K562 (cell line): Measurements from ENCODE around the gene IGFBP4. TPM values are rescaled to one million over a fixed set of nuclear protein-coding genes. Genes with fewer than 3 reads are reported as not detected.

Source experiments
- ATF7 ChIP-seq: fragments of 450-650 bp; IDR thresholded peaks from 2 replicates; pipeline ENCODE4 v1.7.1; 2014; ENCODE audit warnings: mild to moderate bottlenecking, moderate library complexity
- ELF2 ChIP-seq: fragments of 250-450 bp; sonication (Bioruptor Pico); IDR thresholded peaks from 2 replicates; pipeline ENCODE4 v1.5.0; 2021; ENCODE audit warnings: mild to moderate bottlenecking
- HDAC1 ChIP-seq, 2 experiments: fragments of 450-650 bp; IDR thresholded peaks; 2 replicates each; pipeline ENCODE4 v1.6.1; 2016 to 2017; ENCODE audit warnings: inconsistent platforms in 1 of 2, mild to moderate bottlenecking in 1 of 2, moderate library complexity in 1 of 2
- POLR2A ChIP-seq: fragments of 450-650 bp; conservative IDR thresholded peaks from 2 replicates; pipeline ENCODE4 v1.6.1; 2016
- POLR2H ChIP-seq: IDR thresholded peaks from 2 replicates; pipeline ENCODE4 v1.6.1; 2016; ENCODE audit warnings: missing genetic modification characterization, low read depth, mild to moderate bottlenecking, control low read depth, missing compliant biosample characterization, moderate library complexity
- ZNF121 ChIP-seq: sonication (generic); formaldehyde crosslinking; conservative IDR thresholded peaks from 2 replicates; pipeline ENCODE4 v1.8.0; 2022; ENCODE audit warnings: missing genetic modification reagents
- polyA plus RNA-seq, 8 experiments: library from polyadenylated mRNA; depleted of rRNA in 4 of 8; stranded (reverse) in 5 of 8; unstranded in 3 of 8; fragments of >200 nt; fragmentation: Nextera tagmentation in 2 of 8; fragmentation: Illumina TruSeq in 1 of 8; extraction: Ambion mirVana in 2 of 8; extraction: Trizol in 1 of 8; gene quantifications; 2 replicates each; pipeline versions ENCODE4 v1.2.1 to v1.2.3, GENCODE V29; 2011 to 2014; ENCODE audit warnings: inconsistent platforms in 1 of 8, missing spikeins in 1 of 8
- total RNA-seq, 7 experiments: library from RNA; depleted of rRNA in 6 of 7; stranded (reverse); fragments of >200 nt in 6 of 7; fragmentation: Illumina TruSeq in 2 of 7; extraction: Trizol in 2 of 7; gene quantifications; 2 replicates each; pipeline versions ENCODE4 v1.2.1 to v1.2.3, GENCODE V29; 2011 to 2021; ENCODE audit warnings: low replicate concordance in 1 of 7
- TF ChIP-seq, protein P1 (sequence below), 2 experiments: IDR thresholded peaks in 1 of 2; conservative IDR thresholded peaks in 1 of 2; 2 replicates each; pipeline ENCODE4 v1.6.1; 2016; ENCODE audit warnings: low read depth in 2 of 2, mild to moderate bottlenecking in 1 of 2, missing compliant biosample characterization in 1 of 2, missing genetic modification characterization in 1 of 2, moderate library complexity in 1 of 2
- TF ChIP-seq, protein P2 (sequence below): sonication (generic); formaldehyde crosslinking; IDR thresholded peaks from 2 replicates; pipeline ENCODE4 v1.8.1; 2023; ENCODE audit warnings: mild to moderate bottlenecking, missing genetic modification reagents
- TF ChIP-seq, protein P3 (sequence below): fragments of 450-650 bp; IDR thresholded peaks from 2 replicates; pipeline ENCODE4 v1.6.1; 2017; ENCODE audit warnings: antibody characterized with exemption, mild to moderate bottlenecking
- TF ChIP-seq, protein P4 (sequence below): sonication (generic); formaldehyde crosslinking; IDR thresholded peaks from 2 replicates; pipeline ENCODE4 v1.9.0; 2022; ENCODE audit warnings: mild to moderate bottlenecking, missing genetic modification reagents

Gene IGFBP4
- total and polyA plus RNA-seq, 9 of the 15 experiments (the other 6 are each of a cell fraction or from before 2014, with no cell fraction given): 8.8 to 99.8 (median 18.6) TPM

DNA sequence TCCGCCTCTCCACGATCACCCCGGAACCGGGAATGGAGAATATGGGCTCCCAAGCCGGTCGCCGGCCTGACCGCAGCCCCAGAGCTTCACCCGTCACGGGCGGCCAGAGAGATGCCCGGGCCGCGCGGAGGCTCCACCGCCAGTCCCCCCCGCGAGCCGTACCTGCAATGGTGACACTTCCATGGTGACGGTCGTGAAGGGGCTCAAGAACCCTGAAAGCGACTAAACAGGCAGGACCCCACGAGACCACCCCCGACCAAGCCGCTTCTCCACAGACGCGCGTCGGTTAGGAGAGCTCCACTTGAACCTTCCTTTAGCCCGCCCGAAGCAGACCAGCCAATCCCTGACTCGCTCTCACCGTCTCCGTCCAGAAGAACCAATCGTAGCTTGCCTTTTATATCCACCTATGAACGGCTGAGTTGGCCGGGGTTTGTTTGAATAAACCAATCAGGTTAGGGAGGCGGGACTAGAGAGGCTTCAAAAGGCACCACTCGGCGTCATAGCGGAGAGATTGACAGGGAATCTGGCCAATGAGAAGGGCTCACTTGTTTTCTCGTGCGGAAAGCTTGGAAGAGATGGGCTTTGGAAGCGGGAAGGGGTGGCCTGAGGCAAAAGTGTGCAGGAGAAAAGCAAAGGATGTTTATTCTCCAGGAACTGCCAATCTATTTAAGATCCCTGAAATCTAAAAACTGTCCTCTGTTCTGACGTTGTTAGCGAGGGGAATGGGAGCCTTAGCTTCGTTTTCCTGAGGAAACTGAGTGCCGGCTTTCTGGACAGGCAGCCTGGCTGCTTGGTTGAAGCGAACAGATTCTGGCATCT is 25.4 kb upstream of the IGFBP4 start, which contains the start of gene TOP2A (continued):
- TF ChIP-seq, protein P1, sequence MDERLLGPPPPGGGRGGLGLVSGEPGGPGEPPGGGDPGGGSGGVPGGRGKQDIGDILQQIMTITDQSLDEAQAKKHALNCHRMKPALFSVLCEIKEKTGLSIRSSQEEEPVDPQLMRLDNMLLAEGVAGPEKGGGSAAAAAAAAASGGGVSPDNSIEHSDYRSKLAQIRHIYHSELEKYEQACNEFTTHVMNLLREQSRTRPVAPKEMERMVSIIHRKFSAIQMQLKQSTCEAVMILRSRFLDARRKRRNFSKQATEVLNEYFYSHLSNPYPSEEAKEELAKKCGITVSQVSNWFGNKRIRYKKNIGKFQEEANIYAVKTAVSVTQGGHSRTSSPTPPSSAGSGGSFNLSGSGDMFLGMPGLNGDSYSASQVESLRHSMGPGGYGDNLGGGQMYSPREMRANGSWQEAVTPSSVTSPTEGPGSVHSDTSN (CRISPR knock-in tag; IDR thresholded peaks at IDR 0.05; ENCODE audit: low read depth): peak; percentile 96
- TF ChIP-seq, protein P1 (tag; conservative IDR thresholded peaks at IDR 0.05; ENCODE audit: low read depth): peak; percentile 100
- peak; percentile 95 for TF ChIP-seq POLR2A
- TF ChIP-seq, protein P2, sequence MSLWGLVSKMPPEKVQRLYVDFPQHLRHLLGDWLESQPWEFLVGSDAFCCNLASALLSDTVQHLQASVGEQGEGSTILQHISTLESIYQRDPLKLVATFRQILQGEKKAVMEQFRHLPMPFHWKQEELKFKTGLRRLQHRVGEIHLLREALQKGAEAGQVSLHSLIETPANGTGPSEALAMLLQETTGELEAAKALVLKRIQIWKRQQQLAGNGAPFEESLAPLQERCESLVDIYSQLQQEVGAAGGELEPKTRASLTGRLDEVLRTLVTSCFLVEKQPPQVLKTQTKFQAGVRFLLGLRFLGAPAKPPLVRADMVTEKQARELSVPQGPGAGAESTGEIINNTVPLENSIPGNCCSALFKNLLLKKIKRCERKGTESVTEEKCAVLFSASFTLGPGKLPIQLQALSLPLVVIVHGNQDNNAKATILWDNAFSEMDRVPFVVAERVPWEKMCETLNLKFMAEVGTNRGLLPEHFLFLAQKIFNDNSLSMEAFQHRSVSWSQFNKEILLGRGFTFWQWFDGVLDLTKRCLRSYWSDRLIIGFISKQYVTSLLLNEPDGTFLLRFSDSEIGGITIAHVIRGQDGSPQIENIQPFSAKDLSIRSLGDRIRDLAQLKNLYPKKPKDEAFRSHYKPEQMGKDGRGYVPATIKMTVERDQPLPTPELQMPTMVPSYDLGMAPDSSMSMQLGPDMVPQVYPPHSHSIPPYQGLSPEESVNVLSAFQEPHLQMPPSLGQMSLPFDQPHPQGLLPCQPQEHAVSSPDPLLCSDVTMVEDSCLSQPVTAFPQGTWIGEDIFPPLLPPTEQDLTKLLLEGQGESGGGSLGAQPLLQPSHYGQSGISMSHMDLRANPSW (CRISPR knock-in tag): no peak
- TF ChIP-seq, protein P3, sequence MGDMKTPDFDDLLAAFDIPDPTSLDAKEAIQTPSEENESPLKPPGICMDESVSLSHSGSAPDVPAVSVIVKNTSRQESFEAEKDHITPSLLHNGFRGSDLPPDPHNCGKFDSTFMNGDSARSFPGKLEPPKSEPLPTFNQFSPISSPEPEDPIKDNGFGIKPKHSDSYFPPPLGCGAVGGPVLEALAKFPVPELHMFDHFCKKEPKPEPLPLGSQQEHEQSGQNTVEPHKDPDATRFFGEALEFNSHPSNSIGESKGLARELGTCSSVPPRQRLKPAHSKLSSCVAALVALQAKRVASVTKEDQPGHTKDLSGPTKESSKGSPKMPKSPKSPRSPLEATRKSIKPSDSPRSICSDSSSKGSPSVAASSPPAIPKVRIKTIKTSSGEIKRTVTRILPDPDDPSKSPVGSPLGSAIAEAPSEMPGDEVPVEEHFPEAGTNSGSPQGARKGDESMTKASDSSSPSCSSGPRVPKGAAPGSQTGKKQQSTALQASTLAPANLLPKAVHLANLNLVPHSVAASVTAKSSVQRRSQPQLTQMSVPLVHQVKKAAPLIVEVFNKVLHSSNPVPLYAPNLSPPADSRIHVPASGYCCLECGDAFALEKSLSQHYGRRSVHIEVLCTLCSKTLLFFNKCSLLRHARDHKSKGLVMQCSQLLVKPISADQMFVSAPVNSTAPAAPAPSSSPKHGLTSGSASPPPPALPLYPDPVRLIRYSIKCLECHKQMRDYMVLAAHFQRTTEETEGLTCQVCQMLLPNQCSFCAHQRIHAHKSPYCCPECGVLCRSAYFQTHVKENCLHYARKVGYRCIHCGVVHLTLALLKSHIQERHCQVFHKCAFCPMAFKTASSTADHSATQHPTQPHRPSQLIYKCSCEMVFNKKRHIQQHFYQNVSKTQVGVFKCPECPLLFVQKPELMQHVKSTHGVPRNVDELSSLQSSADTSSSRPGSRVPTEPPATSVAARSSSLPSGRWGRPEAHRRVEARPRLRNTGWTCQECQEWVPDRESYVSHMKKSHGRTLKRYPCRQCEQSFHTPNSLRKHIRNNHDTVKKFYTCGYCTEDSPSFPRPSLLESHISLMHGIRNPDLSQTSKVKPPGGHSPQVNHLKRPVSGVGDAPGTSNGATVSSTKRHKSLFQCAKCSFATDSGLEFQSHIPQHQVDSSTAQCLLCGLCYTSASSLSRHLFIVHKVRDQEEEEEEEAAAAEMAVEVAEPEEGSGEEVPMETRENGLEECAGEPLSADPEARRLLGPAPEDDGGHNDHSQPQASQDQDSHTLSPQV: peak; percentile 61; the same call in 1 of the 2 replicates
- TF ChIP-seq ZNF121 (CRISPR knock-in tag): peak; percentile 51; the same call in 1 of the 2 replicates
- TF ChIP-seq POLR2H (tag): peak; percentile 85; the same call in 1 of the 2 replicates
- TF ChIP-seq, protein P4, sequence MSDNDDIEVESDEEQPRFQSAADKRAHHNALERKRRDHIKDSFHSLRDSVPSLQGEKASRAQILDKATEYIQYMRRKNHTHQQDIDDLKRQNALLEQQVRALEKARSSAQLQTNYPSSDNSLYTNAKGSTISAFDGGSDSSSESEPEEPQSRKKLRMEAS (CRISPR knock-in tag): peak; percentile 35; the same call in 1 of the 2 replicates
- TF ChIP-seq ATF7: peak; percentile 82
- peak in 1 of 2 experiments; percentile 74; a peak in 2 of 4 replicates for TF ChIP-seq HDAC1 (IDR thresholded peaks at IDR 0.05)
- TF ChIP-seq ELF2 (CRISPR knock-in tag): 0 out of 2 replicates have a peak, but pooled peaks have one; percentile 12
